ENCODE data around the gene RGS9BP. TPM values are rescaled to one million over a fixed set of nuclear protein-coding genes. Genes with fewer than 3 reads are reported as not detected.

The RGS9BP gene
- total RNA-seq, 2 experiments from 2014 or later: 0.18 to 0.32 TPM

- Mint-ChIP-seq H3K4me3 (peak overlapping the region; percentile 53), H3K4me1 (ENCODE audit: low read depth) (peaks cover 19% of the 10 kb centered on the region), H3K9me3 (no peaks in the 10 kb centered on the region), H3K27me3 (peaks cover 15% of the 10 kb centered on the region), H3K27ac (no peak overlapping the region), H3K36me3 (ENCODE audit: low read depth) (peaks cover 2% of the 10 kb centered on the region)
- no peak for DNase-seq
- ChIA-PET CTCF (interaction anchor here (1.1 kb wide), 1 partner anchor 13 kb away, joined by 4 read pairs; no protein-coding TSS in a partner anchor), POLR2A (interaction anchor here (2.3 to 4.7 kb wide), 3 partner anchors 9 to 16 kb away, joined by 7 to 43 read pairs (median 14); partner anchors contain the start of gene NUDT19)
- ATAC-seq: no peak
- TF ChIP-seq CTCF (IDR thresholded peaks at IDR 0.05): no peak
- intact Hi-C loops (cut with micrococcal nuclease): no loop called here
These were observed 2.0 kb downstream of the RGS9BP start for GRCh38 chr19:32677657-32678056.

- TF ChIP-seq CTCF (IDR thresholded peaks at IDR 0.05): no peak
- Mint-ChIP-seq H3K27ac (no peak overlapping the region), H3K27me3 (peaks cover 13% of the 10 kb centered on the region), H3K4me1 (ENCODE audit: low read depth) (peaks cover 7% of the 10 kb centered on the region), H3K36me3 (ENCODE audit: low read depth) (no peaks in the 10 kb centered on the region), H3K9me3 (no peaks in the 10 kb centered on the region), H3K4me3 (no peak overlapping the region)
- no peak for ATAC-seq
- DNase-seq: no peak
- POLR2A ChIA-PET: no interaction called here
- intact Hi-C loops (cut with micrococcal nuclease): no loop called here
- CTCF ChIA-PET: no interaction called here
These were observed 5.3 kb downstream of the RGS9BP start for GRCh38 chr19:32680986-32681385.

GRCh38 chr19:32682317-32682716 is 6.7 kb downstream of the RGS9BP start:
- CTCF ChIA-PET: interaction anchor here (1.0 kb wide), 1 partner anchor 17 kb away, joined by 3 read pairs; no protein-coding TSS in a partner anchor
- H3K36me3 Mint-ChIP-seq (ENCODE audit: low read depth): no peaks in the 10 kb centered on the region
- no peak overlapping the region for H3K4me3 Mint-ChIP-seq
- POLR2A ChIA-PET: no interaction called here
- no peak overlapping the region for H3K27ac Mint-ChIP-seq
- TF ChIP-seq CTCF (IDR thresholded peaks at IDR 0.05): no peak
- DNase-seq (no peak), ATAC-seq (no peak)
- H3K4me1 Mint-ChIP-seq (ENCODE audit: low read depth): peaks cover 2% of the 10 kb centered on the region
- intact Hi-C loops (cut with micrococcal nuclease): no loop called here
- no peaks in the 10 kb centered on the region for H3K9me3 Mint-ChIP-seq
- peaks cover 7% of the 10 kb centered on the region for H3K27me3 Mint-ChIP-seq

GRCh38 chr19:32686847-32687475 is 11.3 kb downstream of the RGS9BP start:
- CTCF ChIA-PET: interaction anchor here (1.0 to 1.2 kb wide), 2 partner anchors 11 to 90 kb away, joined by 3 to 4 read pairs; partner anchors contain the start of gene RGS9BP

More at GRCh38 chr19:32686847-32687475, 11.3 kb downstream of the RGS9BP start:
- TF ChIP-seq CTCF (IDR thresholded peaks at IDR 0.05): no peak
- peaks cover 3% of the 10 kb centered on the region for H3K36me3 Mint-ChIP-seq (ENCODE audit: low read depth)
- intact Hi-C loops (cut with micrococcal nuclease): no loop called here
- peaks cover 19% of the 10 kb centered on the region for H3K4me1 Mint-ChIP-seq (ENCODE audit: low read depth)
- DNase-seq (no peak), ATAC-seq (no peak)
- POLR2A ChIA-PET: interaction anchor here (0.7 to 2.0 kb wide), 2 partner anchors 9 to 11 kb away, joined by 3 to 7 read pairs; partner anchors contain the start of gene RGS9BP
- no peak overlapping the region for H3K27ac Mint-ChIP-seq
- H3K27me3 Mint-ChIP-seq: peaks cover 3% of the 10 kb centered on the region
- no peak overlapping the region for H3K4me3 Mint-ChIP-seq
- no peaks in the 10 kb centered on the region for H3K9me3 Mint-ChIP-seq

Data from activated CD8-positive, alpha-beta T cell treated with anti-CD3 and anti-CD28 coated beads for 36 hours (primary cell).